ENCODE results near the gene DYNC2I2. TPM values are rescaled to one million over a fixed set of nuclear protein-coding genes. Genes with fewer than 3 reads are reported as not detected.
"Not testable (repeated sequence)": the region's sequence is repeated elsewhere in the genome, so short reads cannot be mapped to it uniquely, and the experiment has no call there.

Gene DYNC2I2
- total RNA-seq, 1 experiment from 2014 or later, result 58.3 TPM

DNA sequence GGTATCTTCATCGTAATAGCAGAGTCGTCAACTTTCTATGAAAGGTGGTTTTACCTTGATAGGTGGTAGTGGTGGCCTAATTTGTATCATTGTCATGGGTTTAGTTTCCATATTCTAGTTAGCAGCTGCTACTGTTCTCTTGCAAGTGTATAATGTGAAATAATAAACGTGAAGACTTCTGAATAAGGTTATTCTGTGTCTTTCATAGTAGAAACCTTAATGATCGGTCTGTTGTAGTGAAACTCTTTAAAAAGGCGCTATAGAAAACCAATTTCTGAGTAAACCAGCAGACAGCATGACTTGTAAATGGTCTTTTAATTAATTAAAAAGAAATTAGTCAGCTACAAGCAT lies 34.0 kb upstream of the DYNC2I2 start:
- H3K9me3 ChIP-seq (replicated peaks), result no peaks in the 10 kb centered on the region
- no peak for DNase-seq
- H3K27ac ChIP-seq, result peak overlapping the region; percentile 67
- H3K27me3 ChIP-seq, result no peaks in the 10 kb centered on the region
- no peaks in the 10 kb centered on the region; the same call in 1 of the 2 replicates for H3K4me1 ChIP-seq
- peaks cover 48% of the 10 kb centered on the region for H3K36me3 ChIP-seq
- H3K4me3 ChIP-seq, result peak overlapping the region; percentile 93

DNA sequence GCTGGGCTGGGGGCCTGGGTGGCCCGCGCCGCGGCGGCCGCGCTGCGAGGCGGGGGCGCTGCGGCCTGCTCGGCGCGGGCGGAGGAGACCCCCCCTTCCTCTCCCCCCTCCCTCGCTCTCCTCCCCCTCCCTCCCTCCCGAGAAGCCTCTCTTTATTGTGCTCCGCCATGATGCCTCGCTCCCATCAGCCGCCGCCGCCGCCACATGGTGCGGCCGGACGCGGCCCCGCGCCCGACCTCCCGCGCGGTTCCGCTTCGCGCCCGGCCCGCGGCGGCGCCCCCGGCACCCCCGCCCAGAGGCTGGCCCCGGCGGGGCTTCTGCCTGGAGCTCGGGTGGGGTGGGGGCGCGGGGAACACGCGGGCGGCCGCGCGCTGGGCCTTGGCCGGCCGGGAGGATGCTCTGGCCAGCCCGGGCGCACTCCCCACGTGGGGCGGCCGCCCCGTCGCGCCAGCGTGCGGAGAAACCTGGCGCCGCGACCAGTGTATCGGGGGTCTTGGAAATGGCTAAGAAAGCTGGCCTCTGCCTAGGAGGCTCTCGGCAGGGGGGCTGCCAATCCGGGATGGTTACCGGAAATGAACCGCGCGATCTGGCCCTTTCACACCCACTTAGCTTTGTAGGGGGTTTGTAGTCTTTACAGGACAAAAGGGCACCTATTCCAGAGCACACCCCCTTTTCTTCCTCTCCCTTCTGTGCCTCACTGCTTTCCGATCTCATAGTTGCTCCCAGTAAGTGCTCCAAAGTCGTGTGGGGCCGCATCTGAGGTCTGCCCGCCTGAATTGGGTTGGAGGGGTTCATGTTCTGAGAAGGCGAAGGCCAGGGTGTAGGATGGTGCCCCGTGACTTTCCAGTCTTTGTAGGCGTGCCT lies 33.4 kb upstream of the DYNC2I2 start:
- peak; percentile 65 to 66 for DNase-seq
- no peaks in the 10 kb centered on the region for H3K9me3 ChIP-seq (replicated peaks)
- peak overlapping the region; percentile 93 for H3K4me3 ChIP-seq
- peaks cover 43% of the 10 kb centered on the region for H3K36me3 ChIP-seq
- H3K4me1 ChIP-seq, result no peaks in the 10 kb centered on the region; the same call in 1 of the 2 replicates
- H3K27ac ChIP-seq, result peak overlapping the region; percentile 67
- H3K27me3 ChIP-seq, result no peaks in the 10 kb centered on the region

DNA sequence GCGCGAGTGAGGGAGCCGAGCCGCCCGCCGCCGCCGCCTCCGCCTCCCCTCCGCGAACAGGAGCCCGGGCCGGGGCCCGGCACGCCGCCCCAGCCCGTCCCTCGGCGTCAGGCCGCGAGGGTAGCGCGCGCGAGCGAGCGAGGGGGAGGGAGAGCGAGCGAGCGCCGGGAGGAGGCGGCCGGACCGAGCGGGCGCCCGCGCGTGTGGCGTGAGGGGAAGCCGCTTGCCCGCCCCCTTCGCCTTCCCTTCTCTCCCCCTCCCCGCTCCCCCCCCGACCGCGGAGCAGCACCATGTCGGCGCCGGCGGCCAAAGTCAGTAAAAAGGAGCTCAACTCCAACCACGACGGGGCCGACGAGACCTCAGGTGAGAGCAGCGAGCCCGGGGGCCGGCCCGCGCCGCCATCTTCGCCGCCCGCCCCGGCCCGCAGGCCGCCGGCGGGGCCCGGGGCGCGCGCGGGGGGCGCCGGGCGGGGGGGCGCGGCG lies 32.7 kb upstream of the DYNC2I2 start:
- Histone ChIP-seq H3K4me3 (peak overlapping the region; percentile 66), H3K36me3 (peaks cover 41% of the 10 kb centered on the region), H3K9me3 (replicated peaks) (no peaks in the 10 kb centered on the region), H3K27me3 (no peaks in the 10 kb centered on the region), H3K27ac (peak overlapping the region; percentile 52; the same call in 1 of the 2 replicates), H3K4me1 (no peaks in the 10 kb centered on the region; the same call in 1 of the 2 replicates)
- DNase-seq, result peak in 1 of 2 experiments; percentile 61

DNA sequence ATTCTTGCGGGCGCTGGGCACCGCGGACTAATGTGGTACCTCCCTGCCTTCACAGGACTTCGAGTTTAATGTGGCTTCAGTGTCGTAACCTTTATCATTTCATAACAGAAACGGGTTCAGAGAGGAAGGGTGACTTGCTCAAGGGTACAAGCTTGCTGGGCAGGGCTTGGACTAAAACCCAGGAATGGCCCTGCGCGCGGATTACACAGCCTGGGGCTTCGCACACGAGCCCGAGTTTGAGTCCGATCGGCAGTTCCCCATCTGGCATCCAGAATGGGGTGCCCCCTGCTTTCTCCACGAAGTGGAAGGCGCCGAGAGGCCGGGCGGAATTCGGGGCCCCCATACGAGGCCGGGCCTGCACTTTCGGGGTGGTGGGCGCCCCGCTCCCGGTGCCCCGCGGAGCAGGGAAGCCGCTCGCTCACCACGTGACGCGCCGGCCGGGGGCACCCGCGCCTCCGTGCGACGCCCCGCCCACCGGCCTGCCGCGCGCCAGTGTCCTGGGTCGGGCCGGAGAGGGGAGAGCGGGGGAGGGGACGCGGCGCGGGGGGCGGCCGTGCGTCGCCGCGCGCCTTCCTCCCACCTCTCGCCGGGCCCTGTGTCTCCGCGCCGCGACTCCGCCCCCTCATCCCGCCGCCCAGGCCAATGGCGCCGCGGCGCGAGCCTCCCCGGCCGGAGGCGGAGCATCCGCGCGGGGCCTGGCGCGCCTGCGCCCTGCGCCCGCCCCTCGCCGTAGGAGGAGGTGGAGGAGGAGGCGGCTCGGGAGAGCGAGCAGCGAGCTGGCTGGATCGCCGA lies 32.0 kb upstream of the DYNC2I2 start, which contains the start of gene SET:
Gene SET, plus strand, starts transcription at position 722 of the 792 bp plus-strand sequence. CDS start 361 bp downstream, outside the sequence.
- Histone ChIP-seq H3K4me3 (peak within 1 kb of the TSS; percentile 93), H3K27me3 (no peaks in the 10 kb centered on the region), H3K36me3 (peaks cover 35% of the 10 kb centered on the region), H3K9me3 (replicated peaks) (no peaks in the 10 kb centered on the region), H3K27ac (peak within 1 kb of the TSS; percentile 67), H3K4me1 (no peaks in the 10 kb centered on the region; the same call in 1 of the 2 replicates)
- DNase-seq, result peak; percentile 97 to 98

GRCh38 chr9:128687453-128687852 lies 30.8 kb upstream of the DYNC2I2 start:
- H3K4me1 ChIP-seq, result no peaks in the 10 kb centered on the region; the same call in 1 of the 2 replicates
- no peak overlapping the region for H3K4me3 ChIP-seq
- H3K27me3 ChIP-seq, result no peaks in the 10 kb centered on the region
- no peak overlapping the region for H3K27ac ChIP-seq
- H3K36me3 ChIP-seq, result peaks cover 22% of the 10 kb centered on the region
- no peaks in the 10 kb centered on the region for H3K9me3 ChIP-seq (replicated peaks)
- DNase-seq, result no peak

- Histone ChIP-seq H3K36me3 (peaks cover 8% of the 10 kb centered on the region), H3K9me3 (replicated peaks) (no peaks in the 10 kb centered on the region), H3K27me3 (no peaks in the 10 kb centered on the region), H3K27ac (no peak overlapping the region), H3K4me3 (no peak overlapping the region), H3K4me1 (peaks cover 4% of the 10 kb centered on the region; the same call in 1 of the 2 replicates)
- DNase-seq, result no peak
Observed at GRCh38 chr9:128685636-128686489, 29.2 kb upstream of the DYNC2I2 start.

GRCh38 chr9:128684325-128685199 lies 27.9 kb upstream of the DYNC2I2 start:
- peaks cover 4% of the 10 kb centered on the region; the same call in 1 of the 2 replicates for H3K4me1 ChIP-seq
- no peaks in the 10 kb centered on the region for H3K36me3 ChIP-seq
- no peaks in the 10 kb centered on the region for H3K9me3 ChIP-seq (replicated peaks)
- H3K27me3 ChIP-seq, result no peaks in the 10 kb centered on the region
- peak overlapping the region; percentile 47; the same call in 1 of the 2 replicates for H3K27ac ChIP-seq
- peak overlapping the region; percentile 67 for H3K4me3 ChIP-seq
- peak; percentile 63 to 74 for DNase-seq

GRCh38 chr9:128684065-128684324 lies 27.3 kb upstream of the DYNC2I2 start:
- peaks cover 4% of the 10 kb centered on the region; the same call in 1 of the 2 replicates for H3K4me1 ChIP-seq
- H3K27me3 ChIP-seq, result no peaks in the 10 kb centered on the region
- no peak for DNase-seq
- no peaks in the 10 kb centered on the region for H3K9me3 ChIP-seq (replicated peaks)
- H3K4me3 ChIP-seq, result peak overlapping the region; percentile 67
- peak overlapping the region; percentile 47; the same call in 1 of the 2 replicates for H3K27ac ChIP-seq
- no peaks in the 10 kb centered on the region for H3K36me3 ChIP-seq

GRCh38 chr9:128683340-128684064 lies 26.9 kb upstream of the DYNC2I2 start:
- Histone ChIP-seq H3K36me3 (no peaks in the 10 kb centered on the region), H3K9me3 (replicated peaks) (no peaks in the 10 kb centered on the region), H3K27ac (peak overlapping the region; percentile 47; the same call in 1 of the 2 replicates), H3K4me1 (peaks cover 4% of the 10 kb centered on the region; the same call in 1 of the 2 replicates), H3K4me3 (peak overlapping the region; percentile 67), H3K27me3 (no peaks in the 10 kb centered on the region)
- DNase-seq, result peak; percentile 61 to 67

GRCh38 chr9:128677794-128678193 lies 21.1 kb upstream of the DYNC2I2 start:
- peaks cover 4% of the 10 kb centered on the region; the same call in 1 of the 2 replicates for H3K4me1 ChIP-seq
- H3K4me3 ChIP-seq, result no peak overlapping the region
- H3K36me3 ChIP-seq, result no peaks in the 10 kb centered on the region
- no peaks in the 10 kb centered on the region for H3K27me3 ChIP-seq
- H3K9me3 ChIP-seq (replicated peaks), result no peaks in the 10 kb centered on the region
- no peak overlapping the region for H3K27ac ChIP-seq
- DNase-seq, result no peak

GRCh38 chr9:128675382-128675781 lies 18.7 kb upstream of the DYNC2I2 start:
- no peak overlapping the region for H3K4me3 ChIP-seq
- H3K9me3 ChIP-seq (replicated peaks), result no peaks in the 10 kb centered on the region
- H3K27me3 ChIP-seq, result no peaks in the 10 kb centered on the region
- H3K4me1 ChIP-seq, result no peaks in the 10 kb centered on the region
- no peak overlapping the region for H3K27ac ChIP-seq
- H3K36me3 ChIP-seq, result no peaks in the 10 kb centered on the region
- no peak for DNase-seq

GRCh38 chr9:128669786-128670185 lies 13.1 kb upstream of the DYNC2I2 start:
- H3K9me3 ChIP-seq (replicated peaks), result no peaks in the 10 kb centered on the region
- H3K27me3 ChIP-seq, result no peaks in the 10 kb centered on the region
- H3K27ac ChIP-seq, result no peak overlapping the region
- DNase-seq, result no peak
- no peaks in the 10 kb centered on the region for H3K36me3 ChIP-seq
- H3K4me3 ChIP-seq, result no peak overlapping the region
- H3K4me1 ChIP-seq, result no peaks in the 10 kb centered on the region

- not testable (repeated sequence) for H3K4me3 ChIP-seq, DNase-seq
Observed at GRCh38 chr9:128666481-128666941, 9.9 kb upstream of the DYNC2I2 start.

More at GRCh38 chr9:128666481-128666941, 9.9 kb upstream of the DYNC2I2 start:
- H3K4me1 ChIP-seq; H3K9me3 ChIP-seq (replicated peaks); H3K27me3 ChIP-seq; H3K36me3 ChIP-seq; H3K27ac ChIP-seq: not testable (repeated sequence)

All from SJCRH30 (cell line).